Measurements from ENCODE around the gene GUCY1A1.

The GUCY1A1 gene

DNA sequence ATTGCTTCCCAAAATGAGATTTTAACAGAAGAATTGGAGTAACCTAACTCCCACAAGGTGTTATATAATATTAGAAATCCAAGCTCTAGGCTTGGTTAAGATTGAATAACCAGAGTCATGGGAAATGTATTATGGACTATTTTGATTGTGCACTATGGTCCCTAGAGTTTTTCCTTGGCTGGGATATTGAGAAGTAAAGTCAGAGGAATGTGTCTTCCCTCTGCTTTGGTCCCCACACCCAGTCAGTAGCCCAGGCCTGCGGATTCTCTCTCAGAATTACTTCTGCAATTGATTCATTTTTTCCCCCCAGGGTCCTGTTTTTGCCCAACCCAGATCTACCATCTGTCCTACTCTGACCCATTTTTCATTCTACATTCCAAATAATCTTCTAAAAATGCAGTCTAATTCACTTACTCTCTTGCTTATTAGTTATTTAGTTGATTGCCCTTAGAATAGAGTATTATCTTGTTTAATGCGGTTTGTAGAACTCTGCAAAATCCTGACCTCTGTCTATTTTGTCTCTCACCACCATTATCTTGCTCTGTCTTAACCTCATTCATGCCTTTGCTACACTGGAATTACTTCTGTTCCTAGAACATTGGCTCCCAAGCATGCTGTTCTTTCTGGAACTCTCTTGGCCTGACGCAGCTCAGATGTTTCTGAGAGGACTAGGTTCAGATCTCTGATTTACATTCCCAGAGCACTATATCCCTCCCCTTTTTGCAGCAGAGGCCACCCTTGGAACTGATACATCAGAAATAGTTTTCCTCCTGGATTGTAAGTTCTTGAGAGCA is 23.6 kb downstream of the GUCY1A1 start:
- H3K9me3 ChIP-seq (ENCODE audit: control insufficient read depth in 2 of 2, low read length in 2 of 2), result no peaks in the 10 kb centered on the region
- H3K4me1 ChIP-seq (ENCODE audit: control insufficient read depth, insufficient read depth, low read length), result peaks cover 13% of the 10 kb centered on the region
- H3K27me3 ChIP-seq (ENCODE audit: control insufficient read depth in 1 of 2, insufficient read depth in 2 of 2, low read length in 2 of 2), result no peaks in the 10 kb centered on the region
- H3K9ac ChIP-seq (ENCODE audit: low read length in 2 of 2), result no peak overlapping the region
- H3K36me3 ChIP-seq (ENCODE audit: control insufficient read depth in 2 of 2, insufficient read depth in 2 of 2, low read length in 2 of 2), result no peaks in the 10 kb centered on the region
- peak overlapping the region; percentile 13 for H3K27ac ChIP-seq (ENCODE audit: low read length)
- peak overlapping the region in 1 of 2 donors; percentile 22 for H3K4me3 ChIP-seq (ENCODE audit: low read length in 2 of 2)

DNA sequence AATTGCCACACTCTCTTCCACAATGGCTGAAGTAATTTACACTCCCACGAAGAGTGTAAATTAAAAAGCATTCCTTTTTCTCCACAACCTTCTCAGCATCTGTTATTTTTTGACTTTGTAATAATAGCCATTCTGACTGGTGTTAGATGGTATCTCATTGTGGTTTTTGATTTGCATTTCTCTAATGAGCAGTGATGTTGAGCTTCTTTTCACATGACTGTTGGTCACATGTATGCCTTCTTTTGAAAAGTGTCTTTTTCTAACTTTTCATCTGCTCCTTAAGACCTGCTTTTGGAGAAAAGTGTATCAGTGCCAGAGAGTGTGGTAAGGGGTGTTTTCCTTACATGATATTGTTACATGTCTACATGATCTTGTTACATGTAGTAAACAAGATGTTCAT is 25.7 kb downstream of the GUCY1A1 start:
- no peaks in the 10 kb centered on the region for H3K27me3 ChIP-seq (ENCODE audit: control insufficient read depth in 1 of 2, insufficient read depth in 2 of 2, low read length in 2 of 2)
- no peak overlapping the region for H3K4me3 ChIP-seq (ENCODE audit: low read length in 2 of 2)
- H3K36me3 ChIP-seq (ENCODE audit: control insufficient read depth in 2 of 2, insufficient read depth in 2 of 2, low read length in 2 of 2), result peaks cover 0 to 4% of the 10 kb centered on the region in 2 donors
- no peak overlapping the region for H3K27ac ChIP-seq (ENCODE audit: low read length)
- no peaks in the 10 kb centered on the region for H3K9me3 ChIP-seq (ENCODE audit: control insufficient read depth in 2 of 2, low read length in 2 of 2)
- H3K4me1 ChIP-seq (ENCODE audit: control insufficient read depth, insufficient read depth, low read length), result peaks cover 13% of the 10 kb centered on the region
- H3K9ac ChIP-seq (ENCODE audit: low read length in 2 of 2), result no peak overlapping the region

DNA sequence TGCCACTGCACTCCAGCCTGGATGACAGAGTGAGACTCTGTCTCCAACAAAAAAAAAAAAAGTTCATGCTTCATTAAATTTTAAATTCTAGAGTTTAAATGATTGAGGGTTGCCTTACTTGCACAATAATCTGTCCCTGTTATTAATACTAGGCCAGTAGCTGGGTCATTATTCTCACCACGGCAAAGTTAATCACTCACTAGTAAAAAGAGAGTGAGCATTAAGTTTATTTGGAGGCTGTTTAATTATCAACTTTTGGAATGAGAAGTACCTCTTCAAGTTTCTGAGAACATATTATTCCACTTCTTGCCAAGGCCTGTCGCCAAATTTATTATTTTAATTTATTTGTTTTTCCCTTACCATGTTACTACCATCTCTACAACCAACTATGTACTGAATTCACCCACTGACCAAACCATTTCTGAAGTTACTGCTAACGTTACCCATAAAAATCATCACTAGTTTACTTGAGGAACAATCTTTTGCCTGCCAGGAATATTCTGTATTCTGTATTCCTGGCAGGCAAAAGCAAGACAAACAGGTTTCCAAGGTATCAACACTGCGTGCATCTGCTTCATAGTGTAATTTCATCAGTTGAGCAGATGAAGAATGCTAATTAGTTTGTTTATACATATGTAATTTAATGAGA is 26.5 kb downstream of the GUCY1A1 start:
- Histone ChIP-seq H3K9me3 (ENCODE audit: control insufficient read depth in 2 of 2, low read length in 2 of 2) (no peaks in the 10 kb centered on the region), H3K4me3 (ENCODE audit: low read length in 2 of 2) (no peak overlapping the region), H3K27me3 (ENCODE audit: control insufficient read depth in 1 of 2, insufficient read depth in 2 of 2, low read length in 2 of 2) (no peaks in the 10 kb centered on the region), H3K27ac (ENCODE audit: low read length) (no peak overlapping the region), H3K36me3 (ENCODE audit: control insufficient read depth in 2 of 2, insufficient read depth in 2 of 2, low read length in 2 of 2) (peaks cover 2 to 5% of the 10 kb centered on the region in 2 donors), H3K4me1 (ENCODE audit: control insufficient read depth, insufficient read depth, low read length) (peaks cover 13% of the 10 kb centered on the region), H3K9ac (ENCODE audit: low read length in 2 of 2) (no peak overlapping the region)

DNA sequence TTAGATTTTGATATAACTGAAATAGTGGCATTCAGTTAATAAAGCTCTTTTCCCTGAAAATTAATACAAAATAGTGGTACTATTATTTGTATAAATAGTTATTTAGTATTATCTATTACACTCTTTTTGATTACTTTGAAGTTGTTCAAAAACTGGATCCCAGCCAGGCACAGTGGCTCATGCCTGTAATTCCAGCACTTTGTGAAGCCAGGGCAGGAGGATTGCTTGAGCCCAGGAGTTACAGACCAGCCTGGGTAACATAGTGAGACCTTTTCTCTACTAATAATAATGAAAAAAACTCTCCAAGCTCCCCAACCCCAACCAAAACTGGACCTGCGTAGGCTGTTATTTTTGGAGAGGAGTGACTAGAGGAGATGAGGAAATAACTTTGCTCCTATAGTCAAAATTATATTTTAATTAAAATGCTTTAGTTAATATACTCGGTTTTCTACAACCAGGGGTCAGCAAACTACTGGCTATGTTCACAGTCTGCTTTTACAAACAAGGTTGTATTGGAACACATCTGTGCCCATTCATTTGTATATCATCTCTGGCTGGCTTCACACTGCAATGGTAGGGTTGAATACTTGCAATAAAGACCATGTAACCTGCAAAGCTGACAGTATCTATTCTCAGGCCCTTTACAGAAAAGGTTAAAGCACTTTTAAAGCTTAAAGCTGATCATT is 27.6 kb downstream of the GUCY1A1 start:
- no peaks in the 10 kb centered on the region for H3K27me3 ChIP-seq (ENCODE audit: control insufficient read depth in 1 of 2, insufficient read depth in 2 of 2, low read length in 2 of 2)
- no peak overlapping the region for H3K9ac ChIP-seq (ENCODE audit: low read length in 2 of 2)
- H3K4me3 ChIP-seq (ENCODE audit: low read length in 2 of 2), result no peak overlapping the region
- peaks cover 2 to 11% of the 10 kb centered on the region in 2 donors for H3K36me3 ChIP-seq (ENCODE audit: control insufficient read depth in 2 of 2, insufficient read depth in 2 of 2, low read length in 2 of 2)
- H3K4me1 ChIP-seq (ENCODE audit: control insufficient read depth, insufficient read depth, low read length), result peaks cover 13% of the 10 kb centered on the region
- no peak overlapping the region for H3K27ac ChIP-seq (ENCODE audit: low read length)
- H3K9me3 ChIP-seq (ENCODE audit: control insufficient read depth in 2 of 2, low read length in 2 of 2), result peaks cover 0 to 3% of the 10 kb centered on the region in 2 donors

DNA sequence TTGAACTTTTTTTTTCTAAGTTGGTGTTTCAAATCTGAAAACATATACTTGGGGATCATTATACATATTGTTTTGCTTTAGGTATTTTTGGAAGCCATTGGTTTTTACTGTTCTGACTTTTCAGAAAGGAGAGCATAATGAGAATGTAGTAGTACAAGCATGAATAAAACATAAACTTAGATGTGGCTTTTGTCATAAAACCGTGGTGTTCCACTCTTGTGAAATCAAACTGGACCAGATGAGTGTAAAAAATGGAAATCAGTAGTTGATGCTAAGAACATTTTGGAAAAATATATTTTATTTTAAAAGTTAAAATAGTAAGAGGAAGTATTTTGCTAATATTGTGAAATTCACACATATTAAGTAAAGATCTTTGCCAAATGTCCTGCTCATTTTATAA is 29.6 kb downstream of the GUCY1A1 start:
- no peak overlapping the region for H3K9ac ChIP-seq (ENCODE audit: low read length in 2 of 2)
- no peaks in the 10 kb centered on the region for H3K27me3 ChIP-seq (ENCODE audit: control insufficient read depth in 1 of 2, insufficient read depth in 2 of 2, low read length in 2 of 2)
- peaks cover 6% of the 10 kb centered on the region for H3K4me1 ChIP-seq (ENCODE audit: control insufficient read depth, insufficient read depth, low read length)
- H3K9me3 ChIP-seq (ENCODE audit: control insufficient read depth in 2 of 2, low read length in 2 of 2), result peaks cover 0 to 3% of the 10 kb centered on the region in 2 donors
- H3K36me3 ChIP-seq (ENCODE audit: control insufficient read depth in 2 of 2, insufficient read depth in 2 of 2, low read length in 2 of 2), result peaks cover 2 to 12% of the 10 kb centered on the region in 2 donors
- no peak overlapping the region for H3K4me3 ChIP-seq (ENCODE audit: low read length in 2 of 2)
- H3K27ac ChIP-seq (ENCODE audit: low read length), result no peak overlapping the region

DNA sequence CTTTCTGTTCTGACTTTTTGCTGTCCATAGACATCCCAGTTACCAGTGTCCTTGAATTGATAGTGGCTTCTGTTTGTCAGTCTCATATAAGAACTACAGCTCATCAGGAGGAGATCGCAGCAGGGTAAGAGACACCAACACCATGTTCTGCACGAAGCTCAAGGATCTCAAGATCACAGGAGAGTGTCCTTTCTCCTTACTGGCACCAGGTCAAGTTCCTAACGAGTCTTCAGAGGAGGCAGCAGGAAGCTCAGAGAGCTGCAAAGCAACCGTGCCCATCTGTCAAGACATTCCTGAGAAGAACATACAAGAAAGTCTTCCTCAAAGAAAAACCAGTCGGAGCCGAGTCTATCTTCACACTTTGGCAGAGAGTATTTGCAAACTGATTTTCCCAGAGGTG is 30.1 kb downstream of the GUCY1A1 start:
- Histone ChIP-seq H3K36me3 (ENCODE audit: control insufficient read depth in 2 of 2, insufficient read depth in 2 of 2, low read length in 2 of 2) (peaks cover 2 to 15% of the 10 kb centered on the region in 2 donors), H3K27ac (ENCODE audit: low read length) (no peak overlapping the region), H3K4me3 (ENCODE audit: low read length in 2 of 2) (no peak overlapping the region), H3K4me1 (ENCODE audit: control insufficient read depth, insufficient read depth, low read length) (peaks cover 6% of the 10 kb centered on the region), H3K27me3 (ENCODE audit: control insufficient read depth in 1 of 2, insufficient read depth in 2 of 2, low read length in 2 of 2) (no peaks in the 10 kb centered on the region), H3K9me3 (ENCODE audit: control insufficient read depth in 2 of 2, low read length in 2 of 2) (peaks cover 0 to 3% of the 10 kb centered on the region in 2 donors), H3K9ac (ENCODE audit: low read length in 2 of 2) (no peak overlapping the region)

DNA sequence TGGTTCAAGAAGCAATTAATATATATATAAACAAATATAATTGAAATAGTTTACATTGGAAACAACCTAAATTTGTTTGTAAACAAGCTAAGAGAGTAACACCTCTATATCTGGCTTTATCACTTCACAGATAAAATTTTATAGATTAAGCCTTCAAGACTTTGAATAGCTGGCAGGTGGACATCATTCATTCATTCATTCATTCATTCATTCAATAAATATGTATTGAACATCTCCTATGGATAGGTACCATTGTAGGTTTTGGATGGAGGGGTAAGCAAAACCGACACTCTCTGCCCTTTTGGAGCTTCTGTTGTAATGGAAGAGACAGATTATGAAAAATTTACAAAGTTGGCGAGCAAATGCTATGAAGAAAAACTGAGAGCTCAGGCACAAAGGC is 35.2 kb downstream of the GUCY1A1 start:
- no peak overlapping the region for H3K9ac ChIP-seq (ENCODE audit: low read length in 2 of 2)
- peaks cover 0 to 3% of the 10 kb centered on the region in 2 donors for H3K9me3 ChIP-seq (ENCODE audit: control insufficient read depth in 2 of 2, low read length in 2 of 2)
- H3K27ac ChIP-seq (ENCODE audit: low read length), result no peak overlapping the region
- H3K4me1 ChIP-seq (ENCODE audit: control insufficient read depth, insufficient read depth, low read length), result no peaks in the 10 kb centered on the region
- no peaks in the 10 kb centered on the region for H3K27me3 ChIP-seq (ENCODE audit: control insufficient read depth in 1 of 2, insufficient read depth in 2 of 2, low read length in 2 of 2)
- H3K4me3 ChIP-seq (ENCODE audit: low read length in 2 of 2), result no peak overlapping the region
- peaks cover 7 to 20% of the 10 kb centered on the region in 2 donors for H3K36me3 ChIP-seq (ENCODE audit: control insufficient read depth in 2 of 2, insufficient read depth in 2 of 2, low read length in 2 of 2)

DNA sequence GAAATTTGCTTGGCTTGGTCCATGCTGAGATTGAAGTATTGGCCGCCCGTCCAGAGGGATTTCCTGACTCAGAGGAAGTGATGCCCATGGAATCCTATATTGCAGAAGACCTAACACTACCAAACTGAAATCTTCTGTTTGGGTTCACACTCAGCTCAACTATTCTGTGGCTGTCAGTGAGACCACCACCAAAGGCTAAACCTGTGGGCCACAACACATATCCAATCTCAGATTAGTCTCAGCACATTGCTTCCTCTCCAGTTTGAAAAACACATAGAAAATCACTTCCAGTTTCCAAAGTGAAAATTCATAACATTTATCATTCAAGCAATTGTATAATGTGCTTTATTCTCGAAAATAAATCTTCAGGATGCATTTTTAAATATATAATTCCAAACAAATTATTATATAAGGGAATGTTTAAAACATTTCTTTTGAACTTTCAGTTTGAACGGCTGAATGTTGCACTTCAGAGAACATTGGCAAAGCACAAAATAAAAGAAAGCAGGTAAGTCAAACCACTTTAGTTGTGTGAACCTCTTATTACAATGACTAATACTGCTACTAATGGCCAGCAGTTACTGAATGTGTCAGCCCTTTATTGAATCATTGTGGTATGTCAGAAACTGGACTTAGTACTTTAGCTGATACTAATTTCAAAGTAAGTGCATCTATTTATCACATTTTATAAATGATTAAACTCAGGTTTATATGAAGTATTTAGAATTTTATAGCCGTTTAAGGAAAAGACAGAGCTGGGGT is 37.0 kb downstream of the GUCY1A1 start:
- H3K27ac ChIP-seq (ENCODE audit: low read length), result no peak overlapping the region
- H3K4me1 ChIP-seq (ENCODE audit: control insufficient read depth, insufficient read depth, low read length), result no peaks in the 10 kb centered on the region
- no peak overlapping the region for H3K9ac ChIP-seq (ENCODE audit: low read length in 2 of 2)
- H3K4me3 ChIP-seq (ENCODE audit: low read length in 2 of 2), result no peak overlapping the region
- H3K36me3 ChIP-seq (ENCODE audit: control insufficient read depth in 2 of 2, insufficient read depth in 2 of 2, low read length in 2 of 2), result peaks cover 11 to 17% of the 10 kb centered on the region in 2 donors
- no peaks in the 10 kb centered on the region for H3K27me3 ChIP-seq (ENCODE audit: control insufficient read depth in 1 of 2, insufficient read depth in 2 of 2, low read length in 2 of 2)
- no peaks in the 10 kb centered on the region for H3K9me3 ChIP-seq (ENCODE audit: control insufficient read depth in 2 of 2, low read length in 2 of 2)

DNA sequence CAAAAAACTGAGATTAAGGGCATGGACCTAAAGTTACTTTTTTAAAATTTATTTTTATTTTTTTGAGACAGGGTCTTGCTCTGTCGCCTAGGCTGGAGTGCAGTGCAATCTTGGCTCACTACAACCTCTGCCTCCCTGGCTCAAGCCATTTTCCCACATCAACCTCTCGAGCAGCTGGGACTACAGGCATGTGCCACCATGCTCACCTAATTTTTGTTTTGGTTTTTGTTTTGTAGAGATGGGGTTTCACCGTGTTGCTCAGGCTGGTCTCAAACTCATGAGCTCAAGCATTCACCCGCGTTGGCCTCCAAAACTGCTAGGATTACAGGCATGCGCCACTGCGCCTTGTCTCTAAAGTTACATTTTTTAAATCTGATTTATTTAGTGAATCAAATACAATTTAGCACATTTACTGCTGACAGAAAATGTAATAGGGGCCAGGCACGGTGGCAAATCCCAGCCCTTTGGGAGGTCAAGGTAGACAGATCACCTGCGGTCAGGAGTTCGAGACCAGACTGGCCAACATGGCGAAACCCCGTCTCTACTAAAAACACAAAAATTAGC is 38.3 kb downstream of the GUCY1A1 start:
- Histone ChIP-seq H3K4me3 (ENCODE audit: low read length in 2 of 2) (no peak overlapping the region), H3K27ac (ENCODE audit: low read length) (no peak overlapping the region), H3K36me3 (ENCODE audit: control insufficient read depth in 2 of 2, insufficient read depth in 2 of 2, low read length in 2 of 2) (peaks cover 15 to 16% of the 10 kb centered on the region in 2 donors), H3K9me3 (ENCODE audit: control insufficient read depth in 2 of 2, low read length in 2 of 2) (no peaks in the 10 kb centered on the region), H3K9ac (ENCODE audit: low read length in 2 of 2) (no peak overlapping the region), H3K27me3 (ENCODE audit: control insufficient read depth in 1 of 2, insufficient read depth in 2 of 2, low read length in 2 of 2) (no peaks in the 10 kb centered on the region), H3K4me1 (ENCODE audit: control insufficient read depth, insufficient read depth, low read length) (no peaks in the 10 kb centered on the region)

DNA sequence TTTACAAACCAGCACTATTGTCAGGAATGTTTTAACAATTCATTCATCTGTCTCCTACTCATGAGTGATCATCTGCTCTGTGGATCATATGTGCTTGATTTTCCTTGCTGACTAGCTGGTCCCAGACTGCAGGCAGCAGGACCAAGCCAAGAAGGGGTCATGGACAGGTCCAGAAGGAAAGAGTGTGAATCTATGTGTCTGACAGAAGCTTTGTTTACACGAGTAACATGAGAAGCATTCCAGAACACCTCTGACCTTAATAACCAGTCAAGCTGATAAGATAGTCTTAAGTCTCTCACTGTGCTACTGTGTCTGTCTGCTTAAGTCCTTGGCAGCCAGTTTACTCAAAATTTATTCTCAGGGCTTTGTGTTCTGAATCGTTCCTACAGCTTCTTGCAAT is 39.0 kb downstream of the GUCY1A1 start:
- no peak overlapping the region for H3K9ac ChIP-seq (ENCODE audit: low read length in 2 of 2)
- no peak overlapping the region for H3K27ac ChIP-seq (ENCODE audit: low read length)
- peaks cover 17 to 19% of the 10 kb centered on the region in 2 donors for H3K36me3 ChIP-seq (ENCODE audit: control insufficient read depth in 2 of 2, insufficient read depth in 2 of 2, low read length in 2 of 2)
- H3K9me3 ChIP-seq (ENCODE audit: control insufficient read depth in 2 of 2, low read length in 2 of 2), result no peaks in the 10 kb centered on the region
- H3K4me3 ChIP-seq (ENCODE audit: low read length in 2 of 2), result no peak overlapping the region
- no peaks in the 10 kb centered on the region for H3K4me1 ChIP-seq (ENCODE audit: control insufficient read depth, insufficient read depth, low read length)
- no peaks in the 10 kb centered on the region for H3K27me3 ChIP-seq (ENCODE audit: control insufficient read depth in 1 of 2, insufficient read depth in 2 of 2, low read length in 2 of 2)

All from stomach smooth muscle (tissue), 2 donors.